K562 (cell line): Measurements from ENCODE around the gene ASS1. TPM values are rescaled to one million over a fixed set of nuclear protein-coding genes. Genes with fewer than 3 reads are reported as not detected.

Source experiments
- ATAC-seq: fragments of 200-7000 bp; cut with Tn5 transposase; 3 replicates; pipeline ENCODE4 v1.9.1; 2020; ENCODE audit warnings: moderate library complexity
- BruUV-seq: library from RNA; stranded (reverse); fragments of 400-500 nt; replicated peaks from 2 replicates; lab custom pipeline; 2021; lab: Mats Ljungman, UMichigan
- CTCF ChIA-PET: fragments of 300-600 bp; formaldehyde crosslinking; extraction: SDS; loops from one replicate; lab custom pipeline; 2021; ENCODE audit warnings: low intra/inter-chr PET ratio; lab: Yijun Ruan, JAX
- POLR2A ChIA-PET: fragments of 300-600, 350-650 bp; sonication (Branson Sonifier 250); formaldehyde crosslinking; extraction: SDS; loops from one replicate; lab custom pipeline; 2021; ENCODE audit warnings: antibody characterized with exemption, inconsistent platforms; lab: Yijun Ruan, JAX
- DNase-seq, 4 experiments: peaks; one replicate each; pipeline versions ENCODE4 v3.0.0 to v3.0.0-alpha.2; 2011 to 2018; ENCODE audit warnings: low spot score in 3 of 4, mixed read lengths in 3 of 4; ENCODE audit errors: extremely low read depth in 1 of 4
- FAIRE-seq: peaks from 2 replicates; lab custom pipeline; 2011; peaks lifted over from hg19 to GRCh38; lab: Jason Lieb, UNC
- H2AFZ ChIP-seq: 2 replicates; pipeline ENCODE4 v1.6.0; 2011; ENCODE audit warnings: low read depth, low read length, control low read depth, inconsistent platforms
- H3K27ac ChIP-seq: fragments of 200-600 bp; 3 replicates; pipeline ENCODE4 v1.8.0; 2011; ENCODE audit warnings: low read depth, mild to moderate bottlenecking, control low read depth, inconsistent platforms, low read length, moderate library complexity, mixed read lengths; ENCODE audit errors: extremely low read depth
- H3K27me3 ChIP-seq, 2 experiments: fragments of 300-600 bp in 1 of 2; 2 replicates in 1 of 2; 3 replicates in 1 of 2; pipeline versions ENCODE4 v1.6.0 to v1.8.0; 2011; ENCODE audit warnings: inconsistent platforms in 2 of 2, low read length in 2 of 2, mild to moderate bottlenecking in 1 of 2, mixed read lengths in 1 of 2, moderate library complexity in 1 of 2; ENCODE audit not compliant: control insufficient read depth in 2 of 2, insufficient read depth in 2 of 2
- H3K36me3 ChIP-seq: fragments of 300-600 bp; 3 replicates; pipeline ENCODE4 v1.8.0; 2011; ENCODE audit warnings: mild to moderate bottlenecking, low read length, inconsistent platforms; ENCODE audit not compliant: control insufficient read depth, insufficient read depth
- H3K4me1 ChIP-seq, 2 experiments: fragments of 200-600 bp in 1 of 2; replicated peaks in 1 of 2; 2 replicates in 1 of 2; 3 replicates in 1 of 2; pipeline versions ENCODE4 v1.5.1 to v1.8.0; 2011; ENCODE audit warnings: inconsistent platforms in 2 of 2, low read length in 2 of 2, mild to moderate bottlenecking in 1 of 2, mixed read lengths in 1 of 2, moderate library complexity in 1 of 2; ENCODE audit not compliant: control insufficient read depth in 2 of 2, insufficient read depth in 2 of 2
- H3K4me2 ChIP-seq: 2 replicates; pipeline ENCODE4 v1.6.1; 2011; ENCODE audit warnings: low read length, control low read depth, inconsistent platforms, mixed read lengths; ENCODE audit not compliant: insufficient read depth
- H3K4me3 ChIP-seq: fragments of 200-600 bp; sonication (generic), shearing (Covaris generic); 2 replicates; pipeline ENCODE4 v1.5.1; 2016; ENCODE audit warnings: control low read depth, inconsistent platforms
- H3K79me2 ChIP-seq: fragments of 200-600 bp; 3 replicates; pipeline ENCODE4 v1.8.0; 2011; ENCODE audit warnings: low read length, inconsistent platforms; ENCODE audit not compliant: control insufficient read depth, insufficient read depth
- H3K9ac ChIP-seq, 2 experiments: 2 replicates each; pipeline versions ENCODE4 v1.6.0 to v1.6.1; 2011; ENCODE audit warnings: low read depth in 2 of 2, low read length in 2 of 2, control low read depth in 1 of 2, inconsistent platforms in 1 of 2, mild to moderate bottlenecking in 1 of 2, mixed read lengths in 1 of 2; ENCODE audit not compliant: insufficient read depth in 1 of 2
- H3K9me1 ChIP-seq: one replicate; pipeline ENCODE4 v1.6.0; 2011; ENCODE audit warnings: inconsistent platforms, mild to moderate bottlenecking, low read length, moderate library complexity; ENCODE audit not compliant: control insufficient read depth, insufficient read depth
- H3K9me3 ChIP-seq: replicated peaks from 2 replicates; pipeline ENCODE4 v1.5.1; 2011; ENCODE audit warnings: low read depth, low read length, inconsistent platforms; ENCODE audit not compliant: control insufficient read depth, insufficient read depth
- H4K20me1 ChIP-seq: replicated peaks from 2 replicates; pipeline ENCODE4 v1.6.1; 2011; ENCODE audit warnings: low read length, inconsistent platforms, mixed read lengths; ENCODE audit not compliant: control insufficient read depth, insufficient read depth
- ATF3 ChIP-seq, 2 experiments: fragments of 450-650 bp in 1 of 2; sonication (generic) in 1 of 2; formaldehyde crosslinking in 1 of 2; IDR thresholded peaks in 1 of 2; conservative IDR thresholded peaks in 1 of 2; 2 replicates each; pipeline versions ENCODE4 v1.6.1 to v1.8.1; 2016 to 2023; ENCODE audit warnings: mild to moderate bottlenecking in 2 of 2, moderate library complexity in 2 of 2, inconsistent platforms in 1 of 2, missing genetic modification reagents in 1 of 2
- BRD9 ChIP-seq: fragments of 450-650 bp; IDR thresholded peaks from 2 replicates; pipeline ENCODE4 v1.6.1; 2018; ENCODE audit warnings: low read depth; ENCODE audit not compliant: partially characterized antibody
- CREB3L1 ChIP-seq: fragments of 450-650 bp; IDR thresholded peaks from 2 replicates; pipeline ENCODE4 v1.6.1; 2014; ENCODE audit warnings: low read depth, mild to moderate bottlenecking, moderate library complexity, borderline replicate concordance
- ELK1 ChIP-seq: sonication (generic); formaldehyde crosslinking; IDR thresholded peaks from 2 replicates; pipeline ENCODE4 v1.8.1; 2022; ENCODE audit warnings: missing genetic modification reagents
- GMEB1 ChIP-seq: fragments of 250-450 bp; sonication (Bioruptor Pico); IDR thresholded peaks from 2 replicates; pipeline ENCODE4 v1.4.0; 2020; ENCODE audit warnings: mild to moderate bottlenecking
- HIVEP1 ChIP-seq: fragments of 250-450 bp; sonication (Bioruptor Pico); IDR thresholded peaks from 2 replicates; pipeline ENCODE4 v1.4.0; 2020; ENCODE audit warnings: mild to moderate bottlenecking
- HMBOX1 ChIP-seq: sonication (generic); IDR thresholded peaks from 2 replicates; pipeline ENCODE4 v1.6.1; 2016
- HNRNPK ChIP-seq: fragments of 200-400 bp; formaldehyde crosslinking; IDR thresholded peaks from one replicate; pipeline ENCODE4 v1.6.1; 2018; ENCODE audit warnings: mild to moderate bottlenecking, low read depth, low read length; ENCODE audit not compliant: poor library complexity, severe bottlenecking
- KDM1A ChIP-seq, 2 experiments: fragments of 450-650 bp; IDR thresholded peaks; 2 replicates each; pipeline ENCODE4 v1.6.1; 2016; ENCODE audit warnings: mild to moderate bottlenecking in 2 of 2
- NR1H2 ChIP-seq: sonication (generic); formaldehyde crosslinking; IDR thresholded peaks from 2 replicates; pipeline ENCODE4 v1.4.0; 2020; ENCODE audit warnings: mild to moderate bottlenecking, missing genetic modification reagents
- SIN3A ChIP-seq, 2 experiments: fragments of 150-350 bp in 1 of 2; IDR thresholded peaks; 2 replicates each; pipeline ENCODE4 v1.6.1; 2011 to 2016; ENCODE audit warnings: borderline replicate concordance in 2 of 2, low read depth in 2 of 2, low read length in 2 of 2, mild to moderate bottlenecking in 2 of 2, moderate library complexity in 2 of 2; ENCODE audit not compliant: control insufficient read depth in 1 of 2
- TAL1 ChIP-seq: fragments of 450-650 bp; IDR thresholded peaks from 2 replicates; pipeline ENCODE4 v1.6.1; 2016; ENCODE audit warnings: mild to moderate bottlenecking
- ZNF23 ChIP-seq: fragments of 250-450 bp; sonication (Bioruptor Pico); IDR thresholded peaks from 2 replicates; pipeline ENCODE4 v1.4.0; 2020; ENCODE audit warnings: mild to moderate bottlenecking
- ZNF263 ChIP-seq: sonication (generic); formaldehyde crosslinking; IDR thresholded peaks from 2 replicates; pipeline ENCODE4 v1.8.0; 2022; ENCODE audit warnings: mild to moderate bottlenecking, missing genetic modification reagents, borderline replicate concordance
- WGBS: fragments of 100-300 bp; shearing (Covaris generic); methylation state at CpG from one replicate; pipeline ENCODE4 v1.1.6; 2016; ENCODE audit warnings: low coverage, mixed read lengths; ENCODE audit not compliant: insufficient coverage; ENCODE audit errors: missing lambda C conversion rate; 5-methylcytosine and 5-hydroxymethylcytosine counted together
- in situ Hi-C: fragments of 300-500 bp; cut with MboI; formaldehyde crosslinking; loops from 4 replicates; pipeline ENCODE4 v1.15.0; 2018; ENCODE audit warnings: inconsistent platforms, mixed read lengths
- intact Hi-C: fragments of 100-400 bp; cut with micrococcal nuclease; formaldehyde crosslinking; loops from 2 replicates; pipeline ENCODE4 v1.14.2; 2022
- polyA plus RNA-seq, 8 experiments: library from polyadenylated mRNA; depleted of rRNA in 4 of 8; stranded (reverse) in 5 of 8; unstranded in 3 of 8; fragments of >200 nt; fragmentation: Nextera tagmentation in 2 of 8; fragmentation: Illumina TruSeq in 1 of 8; extraction: Ambion mirVana in 2 of 8; extraction: Trizol in 1 of 8; gene quantifications; 2 replicates each; pipeline versions ENCODE4 v1.2.1 to v1.2.3, GENCODE V29; 2011 to 2014; ENCODE audit warnings: inconsistent platforms in 1 of 8, missing spikeins in 1 of 8
- total RNA-seq, 7 experiments: library from RNA; depleted of rRNA in 6 of 7; stranded (reverse); fragments of >200 nt in 6 of 7; fragmentation: Illumina TruSeq in 2 of 7; extraction: Trizol in 2 of 7; gene quantifications; 2 replicates each; pipeline versions ENCODE4 v1.2.1 to v1.2.3, GENCODE V29; 2011 to 2021; ENCODE audit warnings: low replicate concordance in 1 of 7

The ASS1 gene
- total and polyA plus RNA-seq, 9 of the 15 experiments (the other 6 are each of a cell fraction or from before 2014, with no cell fraction given) = 1.5 to 5.7 (median 3.7) TPM

- Histone ChIP-seq H3K4me2 (no peak overlapping the region), H3K9ac (peak overlapping the region in 1 of 2 experiments; percentile 58; a peak in 2 of 4 replicates), H2AFZ (no peak overlapping the region), H3K27ac (no peak overlapping the region), H3K9me3 (no peaks in the 10 kb centered on the region), H3K4me3 (no peak overlapping the region), H3K27me3 (no peaks in the 10 kb centered on the region), H3K9me1 (no peaks in the 10 kb centered on the region), H3K79me2 (no peaks in the 10 kb centered on the region), H3K4me1 (peaks cover 42 to 67% of the 10 kb centered on the region in 2 experiments), H3K36me3 (no peaks in the 10 kb centered on the region), H4K20me1 (no peaks in the 10 kb centered on the region)
- POLR2A ChIA-PET = interaction anchor here (0.7 to 1.3 kb wide), 2 partner anchors 10 to 291 kb away, joined by 3 to 4 read pairs; no protein-coding TSS in a partner anchor
- no TSS peak for BruUV-seq
- CTCF ChIA-PET = no interaction called here
- whole genome bisulfite sequencing = 62% methylated on average over 11 of the region's 11 CpGs
- in situ Hi-C loops (no loop called here), intact Hi-C loops (loop anchor here (5.0 kb wide), 1 partner anchor 38 kb away; the partner anchor contains the start of gene FUBP3)
- DNase-seq (no peak), FAIRE-seq (no peak), ATAC-seq (no peak)
- TF ChIP-seq ATF3 (IDR thresholded peaks at IDR 0.05) (peak; percentile 81), ATF3 (CRISPR knock-in tag; conservative IDR thresholded peaks at IDR 0.05) (no peak), NR1H2 (no peak), BRD9 (no peak), ELK1 (CRISPR knock-in tag) (no peak), ZNF23 (CRISPR knock-in tag) (no peak), SIN3A (IDR thresholded peaks at IDR 0.05; ENCODE audit: borderline replicate concordance in 2 of 2, control insufficient read depth in 1 of 2, low read depth in 2 of 2, low read length in 2 of 2) (no peak), HMBOX1 (no peak), GMEB1 (no peak), ZNF263 (no peak), HIVEP1 (CRISPR knock-in tag) (no peak), HNRNPK (no peak), TAL1 (no peak), KDM1A (IDR thresholded peaks at IDR 0.05) (peak in 1 of 2 experiments; percentile 48; a peak in 2 of 4 replicates), CREB3L1 (no peak)
Measured at GRCh38 chr9:130539420-130540223, 94.9 kb downstream of the ASS1 start.
